Activated CD8-positive, alpha-beta T cell treated with anti-CD3 and anti-CD28 coated beads for 36 hours (primary cell): ENCODE results near the gene BCAR1. TPM values are rescaled to one million over a fixed set of nuclear protein-coding genes. Genes with fewer than 3 reads are reported as not detected.

Source experiments
- ATAC-seq: fragments of 200-7000 bp; cut with Tn5 transposase; one replicate; pipeline ENCODE4 v1.10.0; 2021; ENCODE audit warnings: mild to moderate bottlenecking, moderate library complexity
- CTCF ChIA-PET: fragments of 350-600 bp; sonication (Branson Sonifier 250); formaldehyde crosslinking; loops from one replicate; lab custom pipeline; 2021; ENCODE audit warnings: antibody characterized with exemption; lab: Charles Lee
- POLR2A ChIA-PET: fragments of 350-600 bp; sonication (Branson Sonifier 250); formaldehyde crosslinking; loops from one replicate; lab custom pipeline; 2021; ENCODE audit warnings: antibody characterized with exemption; lab: Charles Lee
- DNase-seq: peaks from one replicate; pipeline ENCODE4 v3.0.0-alpha.2; 2020
- H3K27ac Mint-ChIP-seq: one replicate; pipeline ENCODE4 v1.8.0; 2021; ENCODE audit warnings: mild to moderate bottlenecking, mixed read lengths
- H3K27me3 Mint-ChIP-seq: one replicate; pipeline ENCODE4 v1.8.0; 2021; ENCODE audit warnings: mixed read lengths
- H3K36me3 Mint-ChIP-seq: one replicate; pipeline ENCODE4 v1.8.0; 2021; ENCODE audit warnings: low read depth, mixed read lengths
- H3K4me1 Mint-ChIP-seq: one replicate; pipeline ENCODE4 v1.8.0; 2021; ENCODE audit warnings: low read depth, mixed read lengths
- H3K4me3 Mint-ChIP-seq: one replicate; pipeline ENCODE4 v1.8.0; 2021; ENCODE audit warnings: mild to moderate bottlenecking, moderate library complexity, mixed read lengths
- H3K9me3 Mint-ChIP-seq: one replicate; pipeline ENCODE4 v1.8.0; 2021; ENCODE audit warnings: mixed read lengths
- CTCF ChIP-seq: fragments of 200-600 bp; IDR thresholded peaks from one replicate; pipeline ENCODE4 v1.8.0; 2022; ENCODE audit warnings: antibody characterized with exemption, mild to moderate bottlenecking
- intact Hi-C: fragments of 100-400 bp; cut with micrococcal nuclease; formaldehyde crosslinking; loops from one replicate; pipeline ENCODE4 v1.10.0; 2022
- total RNA-seq, 2 experiments: library from RNA; stranded (reverse); gene quantifications; one replicate each; pipeline ENCODE4 v1.2.3, GENCODE V29; 2021

The BCAR1 gene
- total RNA-seq, 2 experiments from 2014 or later = 0.34 to 0.87 TPM

GRCh38 chr16:75267631-75268264 is 16.3 kb upstream of the BCAR1 start:
- DNase-seq = no peak
- Mint-ChIP-seq H3K4me3 (no peak overlapping the region), H3K36me3 (no peaks in the 10 kb centered on the region), H3K27me3 (peaks cover 33% of the 10 kb centered on the region), H3K9me3 (no peaks in the 10 kb centered on the region), H3K27ac (no peak overlapping the region), H3K4me1 (peaks cover 7% of the 10 kb centered on the region)
- no peak for TF ChIP-seq CTCF
- ChIA-PET CTCF (interaction anchor here (0.9 to 1.8 kb wide), 2 partner anchors 34 to 69 kb away, joined by 4 to 6 read pairs; no protein-coding TSS in a partner anchor), POLR2A (no interaction called here)
- intact Hi-C loops = no loop called here
- no peak for ATAC-seq

DNA sequence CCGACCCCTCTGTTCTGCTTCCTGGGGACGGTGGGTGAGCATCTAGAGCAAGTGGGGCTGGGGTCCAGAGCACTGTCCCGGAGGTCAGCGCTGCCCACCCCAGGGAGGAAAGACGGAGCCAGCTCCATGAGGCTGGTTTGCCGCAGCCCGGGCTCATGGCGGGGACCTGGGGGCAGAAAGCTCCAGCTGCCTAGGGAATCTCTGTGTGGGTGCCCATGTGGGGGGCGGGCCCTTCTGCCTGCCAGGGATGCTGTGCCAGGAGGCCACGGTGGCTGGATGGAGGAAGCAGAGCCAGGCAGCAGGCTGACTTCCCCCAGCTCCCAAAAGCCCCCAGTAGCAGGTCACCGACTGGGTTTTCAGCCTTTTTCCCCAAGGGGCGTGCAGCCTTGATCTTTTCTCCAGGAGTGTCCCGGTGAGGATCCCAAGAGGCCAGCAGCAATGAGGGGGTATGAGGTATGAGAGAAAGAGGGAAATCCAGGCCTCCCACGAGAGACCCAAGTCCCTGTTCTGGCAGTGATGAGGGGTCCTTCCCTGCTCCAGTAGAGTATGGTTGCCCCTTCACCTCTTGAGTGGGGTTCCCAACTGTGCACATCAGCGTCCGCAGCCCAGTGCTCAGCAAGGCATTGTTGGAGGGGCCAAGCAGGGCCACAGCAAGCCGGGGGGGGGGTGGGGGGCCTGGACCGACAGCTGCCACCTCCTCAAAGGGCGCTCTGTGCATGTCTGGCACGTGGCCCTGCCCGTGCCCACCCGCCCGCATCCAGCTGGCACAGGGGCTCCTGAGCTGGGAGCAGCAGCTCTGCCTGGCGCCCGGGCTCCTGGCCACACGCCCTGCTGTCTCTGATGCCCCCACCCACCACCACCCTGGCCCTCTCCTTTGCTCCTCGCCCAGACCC is 15.6 kb upstream of the BCAR1 start:
- Mint-ChIP-seq H3K36me3 (no peaks in the 10 kb centered on the region), H3K27ac (no peak overlapping the region), H3K9me3 (no peaks in the 10 kb centered on the region), H3K4me1 (peaks cover 7% of the 10 kb centered on the region), H3K4me3 (peak overlapping the region; percentile 65), H3K27me3 (peaks cover 38% of the 10 kb centered on the region)
- POLR2A ChIA-PET = no interaction called here
- DNase-seq = no peak
- TF ChIP-seq CTCF = no peak
- no peak for ATAC-seq
- intact Hi-C loops = no loop called here
- CTCF ChIA-PET = interaction anchor here (1.2 to 1.8 kb wide), 2 partner anchors 33 to 34 kb away, joined by 4 to 6 read pairs; no protein-coding TSS in a partner anchor

DNA sequence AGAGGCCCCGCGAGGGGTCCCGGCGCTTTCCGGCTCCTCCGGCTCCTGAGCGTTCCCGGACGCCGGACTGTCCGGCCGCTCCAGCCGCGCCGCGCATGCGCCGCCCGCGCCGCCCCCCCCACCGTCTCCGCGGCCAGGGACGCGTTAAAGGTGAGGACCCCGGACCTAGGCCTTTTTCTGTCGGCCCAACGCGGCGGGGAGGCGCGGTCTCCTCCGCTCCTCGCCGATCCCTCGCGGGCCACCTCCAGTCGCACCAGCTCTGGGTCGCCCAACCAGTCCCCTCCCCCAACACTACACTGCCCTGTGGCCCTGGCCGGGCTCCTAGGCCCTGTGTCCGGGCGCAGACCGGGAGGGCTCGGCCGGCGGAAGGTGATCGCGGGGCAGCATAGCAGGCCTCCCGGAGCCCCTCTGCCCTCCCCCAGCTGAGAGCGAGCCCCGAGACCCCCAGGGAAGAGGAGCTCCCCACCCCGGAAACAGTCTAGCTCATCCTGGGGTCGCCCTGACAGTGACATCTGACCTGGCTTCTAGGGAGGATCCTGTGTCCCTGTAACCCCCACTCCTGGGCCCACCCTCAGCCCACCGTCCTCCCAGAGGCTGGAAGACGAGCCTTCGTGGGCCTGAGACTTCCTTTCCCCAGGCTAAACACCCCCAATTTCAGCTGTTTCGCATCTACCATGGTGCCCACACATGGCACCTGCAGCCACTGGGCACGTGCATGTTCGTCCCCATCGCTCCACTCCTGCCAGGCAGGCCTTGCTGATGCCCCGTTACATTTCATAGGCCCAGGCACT is 14.7 kb upstream of the BCAR1 start:
- intact Hi-C loops = no loop called here
- H3K4me1 Mint-ChIP-seq = peaks cover 7% of the 10 kb centered on the region
- DNase-seq (no peak), ATAC-seq (peak; percentile 38)
- no peaks in the 10 kb centered on the region for H3K36me3 Mint-ChIP-seq
- H3K27ac Mint-ChIP-seq = no peak overlapping the region
- ChIA-PET CTCF (interaction anchor here (1.2 kb wide), 1 partner anchor 33 kb away, joined by 4 read pairs; no protein-coding TSS in a partner anchor), POLR2A (no interaction called here)
- H3K4me3 Mint-ChIP-seq = peak overlapping the region; percentile 65
- no peaks in the 10 kb centered on the region for H3K9me3 Mint-ChIP-seq
- H3K27me3 Mint-ChIP-seq = peaks cover 41% of the 10 kb centered on the region
- no peak for TF ChIP-seq CTCF

DNA sequence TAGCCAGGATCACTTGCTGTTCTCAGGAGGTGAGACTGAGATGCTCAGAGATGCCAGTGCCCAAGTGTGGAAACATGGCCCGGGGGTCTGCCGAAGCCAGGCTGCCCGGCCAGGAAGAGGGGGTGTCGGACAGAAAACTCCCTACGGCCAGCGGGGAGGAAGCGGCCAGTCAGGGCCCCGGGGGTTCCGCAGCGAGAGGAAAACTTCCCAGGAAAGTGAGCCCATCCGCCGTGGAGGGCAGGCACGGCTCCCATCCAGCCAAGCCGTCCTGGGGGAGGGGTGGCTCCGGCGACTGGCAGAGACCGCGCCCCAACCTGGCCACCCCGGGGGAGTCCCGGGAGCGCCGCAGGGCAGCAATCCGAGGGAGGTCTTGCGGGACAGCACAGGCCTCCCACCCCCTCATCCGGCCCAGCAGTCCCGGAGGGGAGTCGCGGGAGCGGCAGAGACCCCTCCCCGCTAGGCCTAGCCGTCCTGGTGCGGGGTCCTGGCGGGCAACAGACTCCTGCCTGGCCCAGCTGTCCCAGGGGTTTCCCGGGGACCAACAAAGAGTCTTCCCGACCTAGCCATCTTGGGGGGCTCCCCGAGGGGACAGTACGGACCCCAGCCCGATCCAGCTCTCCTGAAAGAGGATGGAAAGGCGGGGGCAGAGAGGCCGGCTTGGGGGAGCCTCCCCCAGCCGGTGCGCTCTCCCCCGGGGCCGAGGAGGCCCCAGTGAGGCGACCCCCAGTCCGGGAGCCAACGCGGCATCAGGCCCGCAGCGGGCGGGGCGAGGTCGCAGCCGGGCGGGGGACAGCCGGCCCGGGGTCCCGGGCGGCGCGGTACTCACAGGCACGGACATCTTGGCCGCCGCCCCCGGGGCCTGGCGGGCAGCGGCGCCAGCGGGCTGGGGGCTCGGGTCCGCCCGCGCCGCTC is 13.8 kb upstream of the BCAR1 start:
- H3K4me1 Mint-ChIP-seq = peaks cover 7% of the 10 kb centered on the region
- H3K4me3 Mint-ChIP-seq = peak overlapping the region; percentile 47
- peaks cover 42% of the 10 kb centered on the region for H3K27me3 Mint-ChIP-seq
- intact Hi-C loops = no loop called here
- no peak for ATAC-seq
- H3K27ac Mint-ChIP-seq = no peak overlapping the region
- no peaks in the 10 kb centered on the region for H3K9me3 Mint-ChIP-seq
- ChIA-PET POLR2A (interaction anchor here (1.3 kb wide), 1 partner anchor 15 kb away, joined by 3 read pairs; no protein-coding TSS in a partner anchor), CTCF (interaction anchor here (1.2 kb wide), 1 partner anchor 32 kb away, joined by 4 read pairs; no protein-coding TSS in a partner anchor)
- DNase-seq = no peak
- H3K36me3 Mint-ChIP-seq = no peaks in the 10 kb centered on the region
- TF ChIP-seq CTCF = no peak
